Colonic mucosa (tissue), 4 donors: ENCODE data around the gene HECW1. TPM values are rescaled to one million over a fixed set of nuclear protein-coding genes. Genes with fewer than 3 reads are reported as not detected.

ENCODE experiments used
- DNase-seq: peaks from one replicate; pipeline ENCODE4 v3.0.0-alpha.2; 2020
- H3K27ac ChIP-seq: fragments of 200-600 bp; one replicate; pipeline ENCODE4 v1.8.0; 2021
- H3K27me3 ChIP-seq: fragments of 200-600 bp; one replicate; pipeline ENCODE4 v1.8.0; 2021
- H3K36me3 ChIP-seq: fragments of 200-600 bp; one replicate; pipeline ENCODE4 v1.8.0; 2021
- H3K4me1 ChIP-seq: fragments of 200-600 bp; one replicate; pipeline ENCODE4 v1.8.0; 2021; ENCODE audit warnings: mild to moderate bottlenecking
- H3K4me3 ChIP-seq: fragments of 200-600 bp; one replicate; pipeline ENCODE4 v1.8.0; 2021
- H3K9ac ChIP-seq, 2 donors: one replicate each; pipeline ENCODE4 v1.7.0; 2013; ENCODE audit warnings: control low read depth in 2 of 2, low read depth in 2 of 2, low read length in 2 of 2
- H3K9me3 ChIP-seq: fragments of 200-600 bp; one replicate; pipeline ENCODE4 v1.8.0; 2021
- CTCF ChIP-seq: fragments of 200-600 bp; IDR thresholded peaks from one replicate; pipeline ENCODE4 v1.8.0; 2022; ENCODE audit warnings: antibody characterized with exemption, mild to moderate bottlenecking
- intact Hi-C: fragments of 100-400 bp; cut with DNase I; formaldehyde crosslinking; loops from one replicate; pipeline ENCODE4 v1.14.1; 2022
- total RNA-seq, 2 donors: library from RNA; stranded (reverse); fragmentation: NEBNext Ultra II Directional in 1 of 2; extraction: Animal tissue kit (Norgen Biotek cat#: 25700) in 1 of 2; gene quantifications; one replicate each; pipeline ENCODE4 v1.2.1, GENCODE V29; 2021
- donor health status: healthy.
- donor health status: DM: no; HTN: no; CAD: no.
- donor health status: DM: no; HTN: no; CAD: no.

Gene HECW1
- total RNA-seq, 2 donors from 2014 or later: 0.35 to 0.40 TPM

DNA sequence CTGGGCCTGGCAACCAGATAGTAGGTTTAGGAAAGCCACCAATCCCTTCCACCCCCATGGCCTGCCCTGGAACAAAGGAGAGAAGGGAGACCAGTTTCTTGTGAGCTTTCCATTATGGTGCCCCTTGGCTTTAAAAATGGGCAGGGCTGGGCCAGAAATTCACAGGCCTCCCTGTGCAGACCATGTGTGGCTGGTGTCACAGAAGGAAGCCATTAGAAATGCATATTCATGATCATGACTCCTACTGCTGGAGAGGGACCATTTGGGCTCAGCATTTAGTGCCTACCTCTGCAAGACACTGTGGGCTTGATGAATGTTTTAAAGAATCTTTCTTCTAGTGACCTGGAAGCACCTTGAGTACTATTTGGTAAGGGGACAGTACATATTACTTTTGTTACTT lies 108.3 kb downstream of the HECW1 start:
- H3K4me1 ChIP-seq: no peaks in the 10 kb centered on the region
- DNase-seq: no peak
- H3K27me3 ChIP-seq: no peaks in the 10 kb centered on the region
- H3K4me3 ChIP-seq: no peak overlapping the region
- H3K9ac ChIP-seq: no peak overlapping the region
- H3K9me3 ChIP-seq: no peaks in the 10 kb centered on the region
- intact Hi-C loops: no loop called here
- H3K36me3 ChIP-seq: no peaks in the 10 kb centered on the region
- no peak for TF ChIP-seq CTCF
- no peak overlapping the region for H3K27ac ChIP-seq

GRCh38 chr7:43229801-43230200 lies 117.4 kb downstream of the HECW1 start:
- Histone ChIP-seq H3K27ac (no peak overlapping the region), H3K4me1 (no peaks in the 10 kb centered on the region), H3K9me3 (no peaks in the 10 kb centered on the region), H3K4me3 (no peak overlapping the region), H3K36me3 (no peaks in the 10 kb centered on the region), H3K27me3 (no peaks in the 10 kb centered on the region), H3K9ac (no peak overlapping the region)
- intact Hi-C loops: no loop called here
- DNase-seq: no peak
- TF ChIP-seq CTCF: no peak

DNA sequence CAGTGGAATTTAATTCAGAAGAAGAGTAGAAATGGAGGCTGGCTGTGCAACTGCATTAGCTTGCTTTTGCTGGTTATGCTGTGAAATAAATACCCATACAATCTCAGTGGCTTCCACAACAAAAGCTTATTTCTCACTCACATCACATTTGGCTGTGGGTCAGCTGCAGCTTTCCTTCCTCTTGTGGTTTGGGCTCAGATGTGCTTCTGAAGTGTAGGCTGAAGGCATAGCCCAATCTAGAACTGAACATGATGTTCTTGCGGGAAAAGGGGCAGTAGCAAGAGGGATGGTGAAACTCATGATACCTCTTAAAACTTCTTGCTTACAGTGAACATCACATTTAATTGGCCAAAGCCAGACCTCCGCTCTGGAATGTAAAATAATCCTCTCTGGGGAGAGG lies 119.9 kb downstream of the HECW1 start:
- no peak overlapping the region for H3K27ac ChIP-seq
- intact Hi-C loops: no loop called here
- no peaks in the 10 kb centered on the region for H3K27me3 ChIP-seq
- no peak for DNase-seq
- H3K4me1 ChIP-seq: no peaks in the 10 kb centered on the region
- no peak for TF ChIP-seq CTCF
- no peaks in the 10 kb centered on the region for H3K9me3 ChIP-seq
- no peak overlapping the region for H3K4me3 ChIP-seq
- no peak overlapping the region for H3K9ac ChIP-seq
- H3K36me3 ChIP-seq: no peaks in the 10 kb centered on the region

DNA sequence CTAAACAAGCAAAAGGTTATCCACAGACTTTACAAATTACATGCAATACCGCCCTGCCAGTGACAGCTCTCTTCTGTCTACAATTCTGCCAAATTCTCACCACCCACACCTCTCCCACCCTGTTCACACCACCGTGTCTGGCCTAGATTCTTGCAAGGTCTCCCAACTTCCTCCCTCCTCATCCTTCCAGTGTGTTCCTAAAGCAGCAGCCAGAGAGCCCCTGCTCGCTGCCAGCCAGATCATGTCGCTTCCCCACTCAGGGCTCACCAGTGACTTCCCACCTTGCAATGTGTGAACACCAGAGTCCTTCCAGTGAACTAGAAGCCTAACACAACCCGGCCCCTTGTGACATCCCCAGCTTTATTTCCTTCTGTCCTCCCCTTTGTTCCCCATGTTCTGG lies 121.6 kb downstream of the HECW1 start:
- H3K4me3 ChIP-seq: no peak overlapping the region
- no peak for TF ChIP-seq CTCF
- no peaks in the 10 kb centered on the region for H3K9me3 ChIP-seq
- no peaks in the 10 kb centered on the region for H3K4me1 ChIP-seq
- no peak overlapping the region for H3K27ac ChIP-seq
- intact Hi-C loops: no loop called here
- H3K36me3 ChIP-seq: no peaks in the 10 kb centered on the region
- DNase-seq: no peak
- H3K27me3 ChIP-seq: no peaks in the 10 kb centered on the region
- no peak overlapping the region for H3K9ac ChIP-seq

DNA sequence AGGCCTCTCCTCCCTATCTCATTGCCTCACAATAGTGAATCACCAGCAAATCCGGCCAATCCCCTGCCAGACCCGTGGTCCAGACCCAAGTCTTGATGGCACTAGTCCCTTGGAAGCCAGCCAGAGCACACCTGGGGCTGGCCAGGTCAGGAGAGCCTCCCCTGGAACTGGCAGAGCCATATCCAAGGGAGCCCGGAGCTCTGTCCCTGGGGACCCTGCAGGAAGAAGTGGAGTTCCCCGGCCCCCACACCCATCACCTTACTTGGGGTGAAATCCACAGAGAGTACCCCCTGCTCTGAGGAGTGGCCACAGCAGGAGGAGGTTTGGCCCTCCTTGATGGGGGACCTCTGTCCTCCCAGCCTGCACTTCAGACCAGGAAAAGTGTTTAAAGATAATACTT lies 122.5 kb downstream of the HECW1 start:
- intact Hi-C loops: no loop called here
- no peak overlapping the region for H3K9ac ChIP-seq
- no peak for TF ChIP-seq CTCF
- H3K9me3 ChIP-seq: no peaks in the 10 kb centered on the region
- H3K4me1 ChIP-seq: no peaks in the 10 kb centered on the region
- no peaks in the 10 kb centered on the region for H3K36me3 ChIP-seq
- H3K4me3 ChIP-seq: no peak overlapping the region
- H3K27ac ChIP-seq: no peak overlapping the region
- H3K27me3 ChIP-seq: no peaks in the 10 kb centered on the region
- DNase-seq: no peak

- Histone ChIP-seq H3K27ac (no peak overlapping the region), H3K4me3 (no peak overlapping the region), H3K4me1 (no peaks in the 10 kb centered on the region), H3K27me3 (no peaks in the 10 kb centered on the region), H3K9ac (no peak overlapping the region), H3K9me3 (no peaks in the 10 kb centered on the region), H3K36me3 (no peaks in the 10 kb centered on the region)
- TF ChIP-seq CTCF: no peak
- intact Hi-C loops: no loop called here
- DNase-seq: no peak
Observed at GRCh38 chr7:43240565-43240964, 128.1 kb downstream of the HECW1 start.
